ENCODE data around the gene DOC2A.
A peak's percentile ranks its signal among the peaks of the same experiment; 100 is the strongest.
"Not testable (repeated sequence)": the region's sequence is repeated elsewhere in the genome, so short reads cannot be mapped to it uniquely, and the experiment has no call there.

The DOC2A gene

GRCh38 chr16:29963021-29963743 is 47.6 kb downstream of the DOC2A start:
- no peak for DNase-seq

- no peak for DNase-seq
These were observed 48.4 kb downstream of the DOC2A start for GRCh38 chr16:29962344-29962994.

- peak; percentile 68 for DNase-seq
These were observed 49.1 kb downstream of the DOC2A start, which contains the start of gene TMEM219 for GRCh38 chr16:29961479-29962343. Gene TMEM219 (plus strand): TSS chr16:29962079. CDS start chr16:29963144, 1,065 bp downstream.

- no peak for DNase-seq
These were observed 49.7 kb downstream of the DOC2A start for GRCh38 chr16:29961127-29961478.

- DNase-seq, result not testable (repeated sequence)
These were observed 51.0 kb downstream of the DOC2A start for GRCh38 chr16:29959821-29960220.

- no peak for DNase-seq
These were observed 51.5 kb downstream of the DOC2A start for GRCh38 chr16:29959293-29959692.

- no peak for DNase-seq
These were observed 52.1 kb downstream of the DOC2A start for GRCh38 chr16:29958756-29959155.

Data from DMS153 (cell line).